HEK293T (cell line): Measurements from ENCODE around the gene GPBAR1.

Experiments
- CTCF ChIA-PET: fragments of 350-600 bp; formaldehyde crosslinking; extraction: SDS; loops from one replicate; lab custom pipeline; 2021; ENCODE audit warnings: antibody characterized with exemption, inconsistent platforms; lab: Yijun Ruan, JAX
- POLR2A ChIA-PET: fragments of 350-600 bp; formaldehyde crosslinking; extraction: SDS; loops from one replicate; lab custom pipeline; 2020; ENCODE audit warnings: antibody characterized with exemption, inconsistent platforms; lab: Yijun Ruan, JAX
- DNase-seq: peaks from one replicate; pipeline ENCODE4 v3.0.0; 2012; ENCODE audit warnings: mixed read lengths; ENCODE audit errors: extremely low spot score
- ARNT ChIP-seq: fragments of 450-650 bp; IDR thresholded peaks from 2 replicates; pipeline ENCODE4 v1.6.1; 2017; ENCODE audit warnings: mild to moderate bottlenecking
- BHLHE40 ChIP-seq: fragments of 450-650 bp; IDR thresholded peaks from 2 replicates; pipeline ENCODE4 v1.6.1; 2016; ENCODE audit warnings: mild to moderate bottlenecking, moderate library complexity, borderline replicate concordance
- CTBP1 ChIP-seq: fragments of 450-650 bp; IDR thresholded peaks from 2 replicates; pipeline ENCODE4 v1.6.1; 2016; ENCODE audit warnings: borderline replicate concordance
- ELF4 ChIP-seq: fragments of 450-650 bp; IDR thresholded peaks from 2 replicates; pipeline ENCODE4 v1.6.1; 2017; ENCODE audit warnings: antibody characterized with exemption
- FOXA1 ChIP-seq: fragments of 450-650 bp; IDR thresholded peaks from 2 replicates; pipeline ENCODE4 v1.6.1; 2016; ENCODE audit warnings: mild to moderate bottlenecking
- FOXK2 ChIP-seq: fragments of 450-650 bp; IDR thresholded peaks from 2 replicates; pipeline ENCODE4 v1.6.1; 2016; ENCODE audit warnings: mild to moderate bottlenecking
- FOXM1 ChIP-seq: fragments of 450-650 bp; IDR thresholded peaks from 2 replicates; pipeline ENCODE4 v1.6.1; 2017; ENCODE audit warnings: mild to moderate bottlenecking, borderline replicate concordance
- HDGF ChIP-seq: fragments of 450-650 bp; IDR thresholded peaks from 2 replicates; pipeline ENCODE4 v1.6.1; 2017; ENCODE audit warnings: antibody characterized with exemption, borderline replicate concordance
- L3MBTL2 ChIP-seq: fragments of 450-650 bp; conservative IDR thresholded peaks from 2 replicates; pipeline ENCODE4 v1.6.1; 2016; ENCODE audit warnings: mild to moderate bottlenecking
- LEF1 ChIP-seq: fragments of 450-650 bp; IDR thresholded peaks from 2 replicates; pipeline ENCODE4 v1.6.1; 2017; ENCODE audit warnings: mild to moderate bottlenecking, borderline replicate concordance
- NFRKB ChIP-seq: fragments of 450-650 bp; IDR thresholded peaks from 2 replicates; pipeline ENCODE4 v1.6.1; 2016; ENCODE audit warnings: mild to moderate bottlenecking, moderate library complexity
- SP1 ChIP-seq: fragments of 450-650 bp; IDR thresholded peaks from 2 replicates; pipeline ENCODE4 v1.6.1; 2017
- SUZ12 ChIP-seq: fragments of 450-650 bp; IDR thresholded peaks from 2 replicates; pipeline ENCODE4 v1.6.1; 2016; ENCODE audit warnings: mild to moderate bottlenecking
- TARDBP ChIP-seq: fragments of 450-650 bp; IDR thresholded peaks from 2 replicates; pipeline ENCODE4 v1.6.1; 2016
- ZNF384 ChIP-seq: fragments of 450-650 bp; IDR thresholded peaks from 2 replicates; pipeline ENCODE4 v1.6.1; 2016
- TF ChIP-seq, protein P1 (sequence below): fragments of 450-650 bp; IDR thresholded peaks from 2 replicates; pipeline ENCODE4 v1.6.1; 2016

Gene GPBAR1

DNA sequence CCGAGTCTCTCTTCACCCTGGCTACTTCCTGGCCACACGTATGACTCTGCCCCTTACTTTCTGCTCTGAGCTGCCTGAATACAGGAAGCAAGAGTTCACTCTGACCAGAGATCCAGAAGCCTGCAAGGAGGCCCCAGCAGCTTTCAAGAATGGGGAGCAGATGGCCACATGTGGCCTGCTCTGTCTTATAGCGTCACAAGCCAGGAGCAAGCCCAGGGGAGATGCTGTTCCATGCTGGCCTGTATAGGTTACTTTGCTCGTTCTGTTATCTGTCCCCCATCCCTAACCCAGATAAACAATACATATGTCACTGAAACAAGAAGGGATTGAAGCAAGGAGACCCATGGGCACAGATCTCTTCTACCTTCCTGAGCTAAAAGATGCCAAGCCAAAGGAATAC is 13.8 kb downstream of the GPBAR1 start:
- DNase-seq: no peak
- TF ChIP-seq ELF4: no peak
- TF ChIP-seq BHLHE40: no peak
- no peak for TF ChIP-seq ARNT
- no peak for TF ChIP-seq SP1
- no peak for TF ChIP-seq TARDBP
- no peak for TF ChIP-seq ZNF384
- no peak for TF ChIP-seq HDGF
- no peak for TF ChIP-seq FOXA1
- no peak for TF ChIP-seq CTBP1
- no peak for TF ChIP-seq L3MBTL2
- TF ChIP-seq NFRKB: no peak
- TF ChIP-seq FOXM1: no peak
- CTCF ChIA-PET: interaction anchor here (1.8 kb wide), 1 partner anchor 19 kb away, joined by 6 read pairs; no protein-coding TSS in a partner anchor
- POLR2A ChIA-PET: interaction anchor here (1.5 to 3.2 kb wide), 3 partner anchors 12 to 17 kb away, joined by 3 to 22 read pairs (median 5); no protein-coding TSS in a partner anchor

DNA sequence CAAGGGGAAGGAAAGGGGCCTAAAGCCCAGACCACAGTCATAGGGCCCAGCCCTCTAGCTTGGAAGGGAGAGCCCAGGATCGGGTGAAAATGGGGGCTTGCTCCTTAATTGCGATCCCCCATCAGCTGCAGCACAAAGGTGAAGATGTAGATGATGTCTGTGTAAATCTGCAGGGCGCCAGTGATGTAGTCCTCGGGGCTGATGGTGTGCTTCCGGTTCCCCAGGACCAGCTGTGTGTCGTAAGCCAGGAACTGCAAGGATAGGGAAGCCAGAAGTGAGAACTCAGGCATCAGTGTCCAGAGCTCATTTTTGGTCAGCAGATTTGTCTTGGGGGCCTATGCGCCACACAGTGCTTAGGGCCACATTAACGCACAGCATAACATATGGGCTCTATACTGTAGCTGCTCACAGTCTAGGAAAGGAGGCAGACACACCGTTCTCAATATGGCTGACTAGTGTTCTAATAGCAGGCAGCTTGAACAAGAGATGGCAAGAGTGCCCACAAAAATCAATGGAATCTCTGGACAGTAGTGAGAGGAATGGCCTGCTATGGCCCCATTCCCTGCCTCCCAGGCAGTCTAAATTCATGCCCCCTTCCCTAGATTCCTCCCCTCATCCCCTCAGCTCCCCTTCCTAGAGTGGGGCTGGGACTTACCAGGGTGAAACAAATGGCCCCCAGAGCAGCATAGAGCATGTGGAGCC is 14.7 kb downstream of the GPBAR1 start:
- ChIA-PET POLR2A (interaction anchor here (1.5 to 3.2 kb wide), 3 partner anchors 11 to 16 kb away, joined by 3 to 22 read pairs (median 5); no protein-coding TSS in a partner anchor), CTCF (interaction anchor here (0.7 to 1.8 kb wide), 3 partner anchors 18 to 121 kb away, joined by 3 to 6 read pairs (median 4); no protein-coding TSS in a partner anchor)
- TF ChIP-seq ZNF384 (no peak), NFRKB (no peak), HDGF (no peak), FOXA1 (no peak), ELF4 (no peak), SUZ12 (no peak), L3MBTL2 (no peak), ARNT (no peak), LEF1 (no peak), SP1 (no peak), TARDBP (no peak), CTBP1 (no peak), FOXK2 (no peak)
- TF ChIP-seq, protein P1, sequence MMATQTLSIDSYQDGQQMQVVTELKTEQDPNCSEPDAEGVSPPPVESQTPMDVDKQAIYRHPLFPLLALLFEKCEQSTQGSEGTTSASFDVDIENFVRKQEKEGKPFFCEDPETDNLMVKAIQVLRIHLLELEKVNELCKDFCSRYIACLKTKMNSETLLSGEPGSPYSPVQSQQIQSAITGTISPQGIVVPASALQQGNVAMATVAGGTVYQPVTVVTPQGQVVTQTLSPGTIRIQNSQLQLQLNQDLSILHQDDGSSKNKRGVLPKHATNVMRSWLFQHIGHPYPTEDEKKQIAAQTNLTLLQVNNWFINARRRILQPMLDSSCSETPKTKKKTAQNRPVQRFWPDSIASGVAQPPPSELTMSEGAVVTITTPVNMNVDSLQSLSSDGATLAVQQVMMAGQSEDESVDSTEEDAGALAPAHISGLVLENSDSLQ: no peak
- DNase-seq: no peak

- TF ChIP-seq ELF4 (no peak), BHLHE40 (no peak), HDGF (no peak), CTBP1 (no peak), FOXK2 (no peak), TARDBP (no peak), ARNT (no peak), NFRKB (no peak), FOXA1 (no peak), FOXM1 (no peak), L3MBTL2 (no peak), SP1 (no peak), LEF1 (no peak), SUZ12 (no peak), ZNF384 (no peak)
- TF ChIP-seq, protein P1: no peak
- DNase-seq: no peak
- CTCF ChIA-PET: no interaction called here
- POLR2A ChIA-PET: no interaction called here
Measured at GRCh38 chr2:218276986-218277755, 16.4 kb downstream of the GPBAR1 start.

DNA sequence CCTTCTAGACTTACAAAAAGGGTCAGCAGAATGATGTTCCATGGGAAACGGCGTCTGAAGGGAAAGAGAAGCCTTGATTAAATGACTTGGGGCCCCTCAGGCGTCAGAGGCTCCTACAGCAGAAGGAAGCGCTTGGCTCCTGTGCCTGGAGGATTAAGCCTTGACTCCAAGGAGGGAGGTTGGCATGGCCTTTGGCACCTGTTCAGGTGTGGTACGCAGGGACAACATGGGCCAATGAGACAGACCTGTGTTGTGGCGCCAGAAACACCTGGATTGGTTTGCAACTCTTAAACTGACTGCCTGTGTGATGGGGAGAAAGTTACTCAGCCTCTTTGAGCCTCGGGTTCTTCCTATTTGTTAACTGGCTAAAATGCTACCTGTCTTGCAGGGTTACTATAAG is 17.1 kb downstream of the GPBAR1 start:
- DNase-seq: no peak
- ChIA-PET POLR2A (no interaction called here), CTCF (no interaction called here)
- no peak for TF ChIP-seq FOXK2
- TF ChIP-seq LEF1: no peak
- no peak for TF ChIP-seq ELF4
- no peak for TF ChIP-seq FOXM1
- no peak for TF ChIP-seq L3MBTL2
- TF ChIP-seq SUZ12: no peak
- TF ChIP-seq, protein P1: no peak
- no peak for TF ChIP-seq FOXA1
- no peak for TF ChIP-seq CTBP1
- no peak for TF ChIP-seq SP1
- no peak for TF ChIP-seq NFRKB
- TF ChIP-seq TARDBP: no peak
- no peak for TF ChIP-seq BHLHE40
- no peak for TF ChIP-seq ZNF384
- no peak for TF ChIP-seq HDGF
- TF ChIP-seq ARNT: no peak

DNA sequence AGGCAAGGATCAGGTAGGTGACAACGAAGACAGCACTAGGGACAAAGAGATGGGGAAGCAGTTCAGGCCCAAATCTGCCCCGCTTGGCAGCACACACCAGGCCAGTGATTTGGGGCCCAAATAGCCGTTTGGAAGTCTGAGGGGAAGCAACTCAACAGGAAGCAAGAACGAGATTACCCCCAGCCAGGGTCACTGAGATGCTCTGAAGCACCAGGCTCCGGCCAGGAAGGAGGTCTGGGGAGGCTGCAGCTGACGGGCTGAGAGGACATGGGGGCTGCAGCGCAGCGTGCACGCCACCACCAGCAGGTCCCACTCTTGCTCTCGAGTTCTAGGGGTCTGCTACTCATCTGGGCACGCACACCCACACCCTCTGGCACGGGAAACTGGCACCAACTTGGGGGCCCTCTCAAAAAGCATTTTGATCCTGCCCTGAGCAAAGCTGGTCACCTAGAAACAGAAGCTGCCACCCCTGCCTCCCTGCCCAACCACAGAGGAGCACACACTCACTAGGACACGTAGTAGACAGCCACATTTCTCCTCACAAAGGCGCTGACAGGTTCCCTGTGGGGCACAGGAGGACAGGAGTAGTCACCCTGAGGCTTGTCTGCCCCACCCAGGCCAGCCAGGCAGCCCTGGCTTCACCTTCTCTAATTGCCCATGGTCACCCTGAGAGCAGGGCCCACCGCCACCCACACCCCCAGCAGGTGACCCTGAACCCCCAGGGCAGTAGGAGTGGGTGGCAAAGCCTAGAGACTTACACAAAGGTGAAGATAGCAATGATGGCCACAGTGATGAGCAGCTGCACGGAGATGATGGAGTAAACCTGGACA is 17.9 kb downstream of the GPBAR1 start:
- ChIA-PET CTCF (no interaction called here), POLR2A (no interaction called here)
- DNase-seq: no peak
- no peak for TF ChIP-seq SP1
- no peak for TF ChIP-seq SUZ12
- TF ChIP-seq ARNT: no peak
- no peak for TF ChIP-seq CTBP1
